Activated naive CD4-positive, alpha-beta T cell treated with Interleukin-2 at 50 U/mL for 16 hours (primary cell): ENCODE data around the gene CUEDC1.
A peak's percentile ranks its signal among the peaks of the same experiment; 100 is the strongest.

Experiments
- DNase-seq: peaks from one replicate; pipeline ENCODE4 v3.0.0-alpha.2; 2020

The CUEDC1 gene

GRCh38 chr17:57892820-57893595 is 62.2 kb downstream of the CUEDC1 start:
- DNase-seq: no peak

- peak; percentile 84 for DNase-seq
These were observed 62.9 kb downstream of the CUEDC1 start for GRCh38 chr17:57892146-57892819.

GRCh38 chr17:57890857-57891232 is 64.4 kb downstream of the CUEDC1 start:
- DNase-seq: no peak

GRCh38 chr17:57889892-57890856 is 65.0 kb downstream of the CUEDC1 start:
- DNase-seq: no peak

- DNase-seq: no peak
These were observed 66.0 kb downstream of the CUEDC1 start for GRCh38 chr17:57889252-57889651.

- DNase-seq: no peak
These were observed 66.6 kb downstream of the CUEDC1 start for GRCh38 chr17:57888311-57889216.

GRCh38 chr17:57887161-57887560 is 68.1 kb downstream of the CUEDC1 start:
- DNase-seq: no peak

GRCh38 chr17:57886020-57886419 is 69.2 kb downstream of the CUEDC1 start:
- DNase-seq: no peak

GRCh38 chr17:57885148-57885915 is 69.9 kb downstream of the CUEDC1 start:
- DNase-seq: no peak

GRCh38 chr17:57881783-57882351 is 73.3 kb downstream of the CUEDC1 start:
- DNase-seq: no peak

- DNase-seq: no peak
These were observed 74.1 kb downstream of the CUEDC1 start for GRCh38 chr17:57881143-57881542.

- DNase-seq: peak; percentile 22
These were observed 75.1 kb downstream of the CUEDC1 start for GRCh38 chr17:57880086-57880456.

- no peak for DNase-seq
These were observed 75.7 kb downstream of the CUEDC1 start for GRCh38 chr17:57879437-57880085.

- no peak for DNase-seq
These were observed 77.3 kb downstream of the CUEDC1 start for GRCh38 chr17:57877803-57878377.

GRCh38 chr17:57876866-57877237 is 78.4 kb downstream of the CUEDC1 start:
- no peak for DNase-seq

- no peak for DNase-seq
These were observed 79.0 kb downstream of the CUEDC1 start for GRCh38 chr17:57876023-57876865.

- DNase-seq: no peak
These were observed 79.8 kb downstream of the CUEDC1 start for GRCh38 chr17:57875290-57876022.
